PC-9 (cell line): ENCODE data around the gene KLHL40. TPM values are rescaled to one million over a fixed set of nuclear protein-coding genes. Genes with fewer than 3 reads are reported as not detected.

Experiments
- BruUV-seq: library from RNA; stranded (reverse); fragments of 400-500 nt; replicated peaks from 2 replicates; lab custom pipeline; 2021; lab: Mats Ljungman, UMichigan
- CTCF ChIA-PET: fragments of 300-600 bp; sonication (Branson Sonifier 250); formaldehyde crosslinking; loops from one replicate; lab custom pipeline; 2022; ENCODE audit warnings: antibody characterized with exemption; lab: Charles Lee
- POLR2A ChIA-PET: fragments of 300-600 bp; sonication (Branson Sonifier 250); formaldehyde crosslinking; loops from one replicate; lab custom pipeline; 2022; ENCODE audit warnings: antibody characterized with exemption; ENCODE audit not compliant: unreplicated experiment; lab: Charles Lee
- DNase-seq, 2 experiments: peaks; one replicate each; pipeline versions ENCODE4 v3.0.0 to v3.0.0-alpha.2; 2015 to 2022; ENCODE audit warnings: mixed read lengths in 1 of 2
- H2AFZ ChIP-seq: fragments of 200-600 bp; sonication (generic); 2 replicates; pipeline ENCODE4 v1.8.1; 2017; ENCODE audit warnings: antibody characterized with exemption
- H3F3A ChIP-seq: fragments of 200-600 bp; sonication (generic); 2 replicates; pipeline ENCODE4 v1.8.1; 2017; ENCODE audit warnings: antibody characterized with exemption, mild to moderate bottlenecking, low read depth; ENCODE audit not compliant: insufficient read depth
- H3K27ac ChIP-seq: fragments of 200-600 bp; sonication (generic); 2 replicates; pipeline ENCODE4 v1.6.1; 2016; ENCODE audit warnings: mixed run types
- H3K27me3 ChIP-seq: fragments of 200-600 bp; sonication (generic); 2 replicates; pipeline ENCODE4 v1.6.1; 2016; ENCODE audit warnings: low read depth, mixed run types; ENCODE audit not compliant: insufficient read depth
- H3K36me3 ChIP-seq: fragments of 200-600 bp; sonication (generic); 2 replicates; pipeline ENCODE4 v1.6.1; 2016; ENCODE audit warnings: low read depth, mixed run types
- H3K4me1 ChIP-seq: fragments of 200-600 bp; sonication (generic); replicated peaks from 2 replicates; pipeline ENCODE4 v1.6.1; 2016; ENCODE audit warnings: mixed run types; ENCODE audit not compliant: insufficient read depth
- H3K4me2 ChIP-seq: fragments of 200-600 bp; sonication (generic); 2 replicates; pipeline ENCODE4 v1.6.1; 2017; ENCODE audit warnings: mixed run types
- H3K4me3 ChIP-seq: fragments of 200-600 bp; sonication (generic); 2 replicates; pipeline ENCODE4 v1.6.1; 2016; ENCODE audit warnings: mixed run types
- H3K79me2 ChIP-seq: fragments of 200-600 bp; sonication (generic); 2 replicates; pipeline ENCODE4 v1.6.1; 2017; ENCODE audit warnings: low read depth, mixed run types
- H3K9me2 ChIP-seq: fragments of 200-600 bp; sonication (generic); 2 replicates; pipeline ENCODE4 v1.8.1; 2017; ENCODE audit warnings: mild to moderate bottlenecking; ENCODE audit not compliant: insufficient read depth
- H3K9me3 ChIP-seq: fragments of 200-600 bp; sonication (generic); 2 replicates; pipeline ENCODE4 v1.8.1; 2016; ENCODE audit warnings: low read depth; ENCODE audit not compliant: insufficient read depth
- H4K20me1 ChIP-seq: fragments of 200-600 bp; sonication (generic); 2 replicates; pipeline ENCODE4 v1.8.1; 2017; ENCODE audit not compliant: insufficient read depth
- CTCF ChIP-seq: fragments of 200-600 bp; sonication (generic); conservative IDR thresholded peaks from 2 replicates; pipeline ENCODE4 v1.6.1; 2017; ENCODE audit warnings: mixed run types, antibody characterized with exemption, mild to moderate bottlenecking, moderate library complexity
- EZH2 ChIP-seq: fragments of 200-600 bp; sonication (generic); IDR thresholded peaks from 2 replicates; pipeline ENCODE4 v1.8.0; 2017; ENCODE audit warnings: antibody characterized with exemption, low read depth
- intact Hi-C: fragments of 100-400 bp; cut with micrococcal nuclease; formaldehyde crosslinking; loops from one replicate; pipeline ENCODE4 v1.10.0; 2022; ENCODE audit not compliant: unreplicated experiment
- total RNA-seq: library from RNA; stranded (reverse); gene quantifications from 2 replicates; pipeline ENCODE4 v1.2.3, GENCODE V29; 2021

KLHL40 gene
- total RNA-seq, 1 experiment from 2014 or later, result not detected

DNA sequence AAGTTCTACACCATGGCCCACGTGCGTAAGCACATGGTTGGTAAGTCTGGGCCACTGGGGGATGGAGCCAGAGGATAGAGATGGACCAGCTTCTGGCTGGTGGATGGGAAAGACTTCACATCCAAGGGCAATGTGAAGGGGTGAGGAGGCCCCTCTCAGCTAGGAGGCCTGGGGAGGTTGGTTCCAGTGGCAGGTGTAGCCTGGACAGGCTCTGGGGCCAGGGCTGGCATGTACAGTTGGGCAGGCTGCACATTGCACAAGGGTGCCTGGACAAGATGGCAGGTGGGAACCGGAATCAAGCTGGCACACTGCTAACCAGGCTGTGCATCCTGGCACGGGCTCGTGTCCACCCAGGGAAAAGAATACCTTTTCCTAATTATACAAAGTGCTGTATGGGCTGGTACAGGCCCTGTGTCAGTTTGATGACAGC lies 23.7 kb upstream of the KLHL40 start:
- Histone ChIP-seq H4K20me1 (no peaks in the 10 kb centered on the region), H3K27me3 (no peaks in the 10 kb centered on the region), H3F3A (no peaks in the 10 kb centered on the region), H3K4me2 (no peak overlapping the region), H3K79me2 (no peaks in the 10 kb centered on the region), H3K27ac (no peak overlapping the region), H3K9me2 (no peaks in the 10 kb centered on the region), H3K4me1 (no peaks in the 10 kb centered on the region), H3K36me3 (no peaks in the 10 kb centered on the region), H2AFZ (no peak overlapping the region), H3K4me3 (no peak overlapping the region), H3K9me3 (no peaks in the 10 kb centered on the region)
- no TSS peak for BruUV-seq
- DNase-seq, result no peak
- CTCF ChIA-PET, result no interaction called here
- POLR2A ChIA-PET, result interaction anchor here (0.5 kb wide), 1 partner anchor 31 kb away, joined by 5 read pairs; no protein-coding TSS in a partner anchor
- TF ChIP-seq CTCF (no peak), EZH2 (no peak)
- intact Hi-C loops, result no loop called here

DNA sequence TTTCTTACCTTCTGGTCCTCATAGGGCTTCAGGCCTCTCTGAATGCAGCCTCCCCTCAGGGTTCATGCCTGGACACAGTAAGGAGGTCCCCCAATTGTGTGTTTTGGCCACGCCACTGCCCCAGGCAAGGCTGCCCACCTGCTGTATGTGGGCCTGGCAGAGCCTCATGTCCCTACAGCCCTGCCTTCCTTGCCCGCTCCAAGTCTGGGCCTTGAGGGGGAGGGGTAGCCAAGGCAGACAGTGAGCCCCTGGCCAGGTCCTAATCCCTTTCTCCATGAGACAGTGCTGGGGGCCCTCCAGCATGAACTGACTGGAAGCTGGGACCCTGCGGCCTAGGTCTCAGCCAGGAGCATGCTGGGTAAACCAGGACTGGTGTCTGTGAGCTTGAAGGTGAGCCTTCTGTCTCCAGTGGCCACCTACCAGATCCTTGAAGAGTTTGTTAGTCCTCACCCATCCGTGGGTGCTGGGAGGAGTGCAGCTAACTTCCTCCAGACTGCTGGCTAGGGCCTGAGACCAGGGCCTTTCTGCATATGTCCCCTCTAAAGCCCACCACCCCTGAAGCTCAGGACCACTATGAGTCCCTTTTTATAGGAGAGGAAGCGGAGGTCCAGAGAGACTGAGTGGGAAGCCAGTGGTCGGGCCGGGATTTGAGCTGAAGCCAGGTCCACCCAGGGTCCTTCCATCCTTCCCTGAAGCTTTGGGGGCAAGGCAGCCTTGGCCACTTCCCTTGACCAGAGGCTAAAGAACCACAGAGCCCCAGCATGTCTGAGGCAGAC lies 23.1 kb upstream of the KLHL40 start:
- H3K4me2 ChIP-seq, result no peak overlapping the region
- no peak overlapping the region for H3K27ac ChIP-seq
- no peaks in the 10 kb centered on the region for H3K4me1 ChIP-seq
- no peaks in the 10 kb centered on the region for H4K20me1 ChIP-seq
- no peak overlapping the region for H3K4me3 ChIP-seq
- no peak for TF ChIP-seq CTCF
- no peak for TF ChIP-seq EZH2
- H3K9me3 ChIP-seq, result no peaks in the 10 kb centered on the region
- BruUV-seq, result no TSS peak
- no peaks in the 10 kb centered on the region for H3K27me3 ChIP-seq
- no peak for DNase-seq
- intact Hi-C loops, result no loop called here
- H3F3A ChIP-seq, result no peaks in the 10 kb centered on the region
- no peak overlapping the region for H2AFZ ChIP-seq
- no peaks in the 10 kb centered on the region for H3K9me2 ChIP-seq
- no peaks in the 10 kb centered on the region for H3K79me2 ChIP-seq
- ChIA-PET POLR2A (interaction anchor here (0.5 kb wide), 1 partner anchor 31 kb away, joined by 5 read pairs; no protein-coding TSS in a partner anchor), CTCF (no interaction called here)
- no peaks in the 10 kb centered on the region for H3K36me3 ChIP-seq

DNA sequence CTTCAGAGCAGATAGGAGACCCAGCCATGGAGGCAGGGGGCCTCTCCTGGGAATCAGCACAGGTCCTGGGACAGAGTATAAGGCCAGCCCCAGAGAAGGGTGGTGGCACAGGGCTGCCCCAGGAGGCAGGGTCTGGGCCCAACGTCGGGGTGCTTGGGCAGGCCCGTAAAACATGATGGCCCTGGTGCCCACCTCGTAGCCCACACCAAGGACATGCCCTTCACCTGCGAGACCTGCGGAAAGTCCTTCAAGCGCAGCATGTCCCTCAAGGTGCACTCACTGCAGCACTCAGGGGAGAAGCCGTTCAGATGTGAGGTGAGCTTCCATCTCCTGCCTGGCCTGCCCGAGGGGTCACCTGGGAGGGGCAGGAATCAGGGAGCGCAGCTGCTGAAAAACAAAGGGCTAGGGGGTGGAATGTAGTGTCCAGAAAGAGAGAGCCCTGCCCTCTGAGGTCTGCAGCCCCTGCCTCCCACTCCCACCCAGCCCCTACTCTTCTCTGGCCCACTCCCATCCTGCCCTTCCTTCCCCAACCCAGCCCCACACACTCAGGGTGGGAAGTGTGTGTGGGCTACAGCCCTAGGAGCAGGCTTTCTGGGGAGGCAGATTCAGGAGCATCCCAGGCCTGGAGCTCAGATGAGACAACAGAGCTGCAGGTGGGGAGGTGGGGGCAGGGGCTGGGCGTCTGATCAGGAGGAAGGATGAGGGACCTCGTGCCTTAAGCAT lies 22.4 kb upstream of the KLHL40 start:
- BruUV-seq, result no TSS peak
- Histone ChIP-seq H3K27me3 (no peaks in the 10 kb centered on the region), H2AFZ (no peak overlapping the region), H3K27ac (no peak overlapping the region), H3K4me3 (no peak overlapping the region), H3K4me1 (no peaks in the 10 kb centered on the region), H3K9me3 (no peaks in the 10 kb centered on the region), H3K36me3 (no peaks in the 10 kb centered on the region), H3K79me2 (no peaks in the 10 kb centered on the region), H3F3A (no peaks in the 10 kb centered on the region), H3K9me2 (no peaks in the 10 kb centered on the region), H3K4me2 (no peak overlapping the region), H4K20me1 (no peaks in the 10 kb centered on the region)
- ChIA-PET POLR2A (no interaction called here), CTCF (no interaction called here)
- intact Hi-C loops, result no loop called here
- TF ChIP-seq EZH2 (no peak), CTCF (no peak)
- no peak for DNase-seq
